ENCODE measurements around the gene CGREF1. TPM values are rescaled to one million over a fixed set of nuclear protein-coding genes. Genes with fewer than 3 reads are reported as not detected.
"Not testable (repeated sequence)": the region's sequence is repeated elsewhere in the genome, so short reads cannot be mapped to it uniquely, and the experiment has no call there.

Gene CGREF1
- total RNA-seq, 1 donor from 2014 or later: 1.3 TPM

- H3K4me1 Mint-ChIP-seq (ENCODE audit: low read depth, unreplicated experiment): peaks cover 1% of the 10 kb centered on the region
Observed at GRCh38 chr2:27115519-27115918, 3.4 kb downstream of the CGREF1 start.

GRCh38 chr2:27111392-27112078 is 7.4 kb downstream of the CGREF1 start:
- H3K9me3 Mint-ChIP-seq (ENCODE audit: unreplicated experiment); H3K27ac Mint-ChIP-seq (ENCODE audit: unreplicated experiment); H3K27me3 Mint-ChIP-seq (ENCODE audit: unreplicated experiment); H3K36me3 Mint-ChIP-seq (ENCODE audit: unreplicated experiment); H3K4me1 Mint-ChIP-seq (ENCODE audit: low read depth, unreplicated experiment); H3K4me3 Mint-ChIP-seq (ENCODE audit: unreplicated experiment); DNase-seq: not testable (repeated sequence)

More at GRCh38 chr2:27115519-27115918, 3.4 kb downstream of the CGREF1 start:
- peaks cover 16% of the 10 kb centered on the region for H3K27me3 Mint-ChIP-seq (ENCODE audit: unreplicated experiment)
- TF ChIP-seq CTCF (IDR thresholded peaks at IDR 0.05; ENCODE audit: partially characterized antibody, unreplicated experiment): no peak
- H3K9me3 Mint-ChIP-seq (ENCODE audit: unreplicated experiment): peaks cover 5% of the 10 kb centered on the region
- H3K4me3 Mint-ChIP-seq (ENCODE audit: unreplicated experiment): no peak overlapping the region
- no peak for DNase-seq
- H3K36me3 Mint-ChIP-seq (ENCODE audit: unreplicated experiment): no peaks in the 10 kb centered on the region
- no peak overlapping the region for H3K27ac Mint-ChIP-seq (ENCODE audit: unreplicated experiment)

GRCh38 chr2:27110603-27111352 is 8.2 kb downstream of the CGREF1 start:
- H3K27ac Mint-ChIP-seq (ENCODE audit: unreplicated experiment); H3K4me3 Mint-ChIP-seq (ENCODE audit: unreplicated experiment); H3K4me1 Mint-ChIP-seq (ENCODE audit: low read depth, unreplicated experiment); DNase-seq; H3K27me3 Mint-ChIP-seq (ENCODE audit: unreplicated experiment); H3K36me3 Mint-ChIP-seq (ENCODE audit: unreplicated experiment); H3K9me3 Mint-ChIP-seq (ENCODE audit: unreplicated experiment): not testable (repeated sequence)

GRCh38 chr2:27109083-27109482 is 9.8 kb downstream of the CGREF1 start:
- Mint-ChIP-seq H3K27me3 (ENCODE audit: unreplicated experiment) (no peaks in the 10 kb centered on the region), H3K36me3 (ENCODE audit: unreplicated experiment) (no peaks in the 10 kb centered on the region), H3K9me3 (ENCODE audit: unreplicated experiment) (peaks cover 2% of the 10 kb centered on the region), H3K4me1 (ENCODE audit: low read depth, unreplicated experiment) (no peaks in the 10 kb centered on the region), H3K4me3 (ENCODE audit: unreplicated experiment) (no peak overlapping the region), H3K27ac (ENCODE audit: unreplicated experiment) (no peak overlapping the region)
- TF ChIP-seq CTCF (IDR thresholded peaks at IDR 0.05; ENCODE audit: partially characterized antibody, unreplicated experiment): no peak
- DNase-seq: no peak

GRCh38 chr2:27108221-27108620 is 10.7 kb downstream of the CGREF1 start:
- Mint-ChIP-seq H3K36me3 (ENCODE audit: unreplicated experiment) (no peaks in the 10 kb centered on the region), H3K27me3 (ENCODE audit: unreplicated experiment) (no peaks in the 10 kb centered on the region), H3K27ac (ENCODE audit: unreplicated experiment) (no peak overlapping the region), H3K4me3 (ENCODE audit: unreplicated experiment) (no peak overlapping the region), H3K9me3 (ENCODE audit: unreplicated experiment) (peaks cover 2% of the 10 kb centered on the region), H3K4me1 (ENCODE audit: low read depth, unreplicated experiment) (no peaks in the 10 kb centered on the region)
- no peak for TF ChIP-seq CTCF (IDR thresholded peaks at IDR 0.05; ENCODE audit: partially characterized antibody, unreplicated experiment)
- no peak for DNase-seq

GRCh38 chr2:27105981-27106380 is 12.9 kb downstream of the CGREF1 start:
- no peaks in the 10 kb centered on the region for H3K4me1 Mint-ChIP-seq (ENCODE audit: low read depth, unreplicated experiment)
- DNase-seq: no peak
- H3K27ac Mint-ChIP-seq (ENCODE audit: unreplicated experiment): no peak overlapping the region
- no peak for TF ChIP-seq CTCF (IDR thresholded peaks at IDR 0.05; ENCODE audit: partially characterized antibody, unreplicated experiment)
- no peaks in the 10 kb centered on the region for H3K36me3 Mint-ChIP-seq (ENCODE audit: unreplicated experiment)
- peaks cover 2% of the 10 kb centered on the region for H3K9me3 Mint-ChIP-seq (ENCODE audit: unreplicated experiment)
- H3K4me3 Mint-ChIP-seq (ENCODE audit: unreplicated experiment): no peak overlapping the region
- no peaks in the 10 kb centered on the region for H3K27me3 Mint-ChIP-seq (ENCODE audit: unreplicated experiment)
